Measurements from ENCODE around the gene AMPH.

Gene AMPH

GRCh38 chr7:38506004-38506403, 125.2 kb downstream of the AMPH start:
- TF ChIP-seq GABPA (IDR thresholded peaks at IDR 0.05; ENCODE audit: low read depth) (no peak), REST (IDR thresholded peaks at IDR 0.05; ENCODE audit: insufficient replicate concordance, low read depth) (no peak), SPI1 (IDR thresholded peaks at IDR 0.05; ENCODE audit: borderline replicate concordance, low read depth) (no peak), CTCF (IDR thresholded peaks at IDR 0.05; ENCODE audit: insufficient read depth, low read length) (no peak), POLR2AphosphoS5 (IDR thresholded peaks at IDR 0.05; ENCODE audit: low read depth) (no peak)
- no peak for DNase-seq (ENCODE audit: low read depth in 1 of 2, low spot score in 1 of 2)
- H3K4me3 ChIP-seq (replicated peaks; ENCODE audit: insufficient read depth, low read length), result no peak overlapping the region
- no peak overlapping the region for H3K27ac ChIP-seq (replicated peaks)
- H3K27me3 ChIP-seq (ENCODE audit: insufficient read depth, poor library complexity, severe bottlenecking), result peaks cover 3% of the 10 kb centered on the region

- Histone ChIP-seq H3K27me3 (ENCODE audit: insufficient read depth, poor library complexity, severe bottlenecking) (peaks cover 3% of the 10 kb centered on the region), H3K27ac (replicated peaks) (no peak overlapping the region), H3K4me3 (replicated peaks; ENCODE audit: insufficient read depth, low read length) (no peak overlapping the region)
- DNase-seq (ENCODE audit: low read depth in 1 of 2, low spot score in 1 of 2), result no peak
- TF ChIP-seq SPI1 (IDR thresholded peaks at IDR 0.05; ENCODE audit: borderline replicate concordance, low read depth), result no peak
- no peak for TF ChIP-seq POLR2AphosphoS5 (IDR thresholded peaks at IDR 0.05; ENCODE audit: low read depth)
- TF ChIP-seq GABPA (IDR thresholded peaks at IDR 0.05; ENCODE audit: low read depth), result no peak
Measured at GRCh38 chr7:38504684-38505083, 126.5 kb downstream of the AMPH start.

- DNase-seq (ENCODE audit: low read depth in 1 of 2, low spot score in 1 of 2), result no peak
- H3K4me3 ChIP-seq (replicated peaks; ENCODE audit: insufficient read depth, low read length), result no peak overlapping the region
- no peak for TF ChIP-seq CTCF (IDR thresholded peaks at IDR 0.05; ENCODE audit: insufficient read depth, low read length)
- TF ChIP-seq POLR2AphosphoS5 (IDR thresholded peaks at IDR 0.05; ENCODE audit: low read depth), result no peak
- no peak for TF ChIP-seq GABPA (IDR thresholded peaks at IDR 0.05; ENCODE audit: low read depth)
- TF ChIP-seq REST (IDR thresholded peaks at IDR 0.05; ENCODE audit: insufficient replicate concordance, low read depth), result no peak
- TF ChIP-seq SPI1 (IDR thresholded peaks at IDR 0.05; ENCODE audit: borderline replicate concordance, low read depth), result no peak
- H3K27ac ChIP-seq (replicated peaks), result no peak overlapping the region
- peaks cover 7% of the 10 kb centered on the region for H3K27me3 ChIP-seq (ENCODE audit: insufficient read depth, poor library complexity, severe bottlenecking)
Measured at GRCh38 chr7:38502848-38503247, 128.3 kb downstream of the AMPH start.

GRCh38 chr7:38502289-38502688, 128.9 kb downstream of the AMPH start:
- no peak for DNase-seq (ENCODE audit: low read depth in 1 of 2, low spot score in 1 of 2)
- H3K27me3 ChIP-seq (ENCODE audit: insufficient read depth, poor library complexity, severe bottlenecking), result peaks cover 7% of the 10 kb centered on the region
- no peak overlapping the region for H3K27ac ChIP-seq (replicated peaks)
- H3K4me3 ChIP-seq (replicated peaks; ENCODE audit: insufficient read depth, low read length), result no peak overlapping the region
- TF ChIP-seq SPI1 (IDR thresholded peaks at IDR 0.05; ENCODE audit: borderline replicate concordance, low read depth) (no peak), GABPA (IDR thresholded peaks at IDR 0.05; ENCODE audit: low read depth) (no peak), CTCF (IDR thresholded peaks at IDR 0.05; ENCODE audit: insufficient read depth, low read length) (no peak), REST (IDR thresholded peaks at IDR 0.05; ENCODE audit: insufficient replicate concordance, low read depth) (no peak), POLR2AphosphoS5 (IDR thresholded peaks at IDR 0.05; ENCODE audit: low read depth) (no peak)

Measured in HL-60 (cell line).